GM23338 (cell line): Measurements from ENCODE around the gene FTH1.

Experiments
- EZH2 ChIP-seq: fragments of 200-600 bp; sonication (generic); IDR thresholded peaks from one replicate; pipeline ENCODE4 v1.8.0; 2017; ENCODE audit warnings: antibody characterized with exemption, mild to moderate bottlenecking, low read depth; ENCODE audit not compliant: unreplicated experiment
- EZH2phosphoT487 ChIP-seq: fragments of 200-600 bp; sonication (generic); IDR thresholded peaks from one replicate; pipeline ENCODE4 v1.8.1; 2018; ENCODE audit warnings: antibody characterized with exemption; ENCODE audit not compliant: unreplicated experiment
- NANOG ChIP-seq: IDR thresholded peaks from 2 replicates; pipeline ENCODE4 v1.6.1; 2016; ENCODE audit warnings: antibody characterized with exemption, borderline replicate concordance
- POLR2AphosphoS5 ChIP-seq: IDR thresholded peaks from 2 replicates; pipeline ENCODE4 v1.6.1; 2016; ENCODE audit warnings: antibody characterized with exemption, low read depth
- REST ChIP-seq: IDR thresholded peaks from one replicate; pipeline ENCODE4 v1.6.1; 2018; ENCODE audit warnings: antibody characterized with exemption; ENCODE audit not compliant: unreplicated experiment
- ZNF114 ChIP-seq: fragments of 250-450 bp; sonication (Bioruptor Pico); IDR thresholded peaks from 2 replicates; pipeline ENCODE4 v1.5.0; 2020; ENCODE audit warnings: mild to moderate bottlenecking, moderate library complexity
- ZNF462 ChIP-seq: fragments of 250-450 bp; sonication (Bioruptor Pico); IDR thresholded peaks from 2 replicates; pipeline ENCODE4 v1.5.0; 2020; ENCODE audit warnings: mild to moderate bottlenecking, moderate library complexity
- TF ChIP-seq, protein P1 (sequence below), 2 experiments: fragments of 200-600 bp in 1 of 2; sonication (generic) in 1 of 2; conservative IDR thresholded peaks; 2 replicates each; pipeline versions ENCODE4 v1.5.1 to v1.6.1; 2016 to 2017; ENCODE audit warnings: antibody characterized with exemption in 2 of 2, low read depth in 2 of 2, mild to moderate bottlenecking in 2 of 2, moderate library complexity in 1 of 2

- TF ChIP-seq, protein P1, sequence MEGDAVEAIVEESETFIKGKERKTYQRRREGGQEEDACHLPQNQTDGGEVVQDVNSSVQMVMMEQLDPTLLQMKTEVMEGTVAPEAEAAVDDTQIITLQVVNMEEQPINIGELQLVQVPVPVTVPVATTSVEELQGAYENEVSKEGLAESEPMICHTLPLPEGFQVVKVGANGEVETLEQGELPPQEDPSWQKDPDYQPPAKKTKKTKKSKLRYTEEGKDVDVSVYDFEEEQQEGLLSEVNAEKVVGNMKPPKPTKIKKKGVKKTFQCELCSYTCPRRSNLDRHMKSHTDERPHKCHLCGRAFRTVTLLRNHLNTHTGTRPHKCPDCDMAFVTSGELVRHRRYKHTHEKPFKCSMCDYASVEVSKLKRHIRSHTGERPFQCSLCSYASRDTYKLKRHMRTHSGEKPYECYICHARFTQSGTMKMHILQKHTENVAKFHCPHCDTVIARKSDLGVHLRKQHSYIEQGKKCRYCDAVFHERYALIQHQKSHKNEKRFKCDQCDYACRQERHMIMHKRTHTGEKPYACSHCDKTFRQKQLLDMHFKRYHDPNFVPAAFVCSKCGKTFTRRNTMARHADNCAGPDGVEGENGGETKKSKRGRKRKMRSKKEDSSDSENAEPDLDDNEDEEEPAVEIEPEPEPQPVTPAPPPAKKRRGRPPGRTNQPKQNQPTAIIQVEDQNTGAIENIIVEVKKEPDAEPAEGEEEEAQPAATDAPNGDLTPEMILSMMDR (conservative IDR thresholded peaks at IDR 0.05; ENCODE audit: low read depth in 2 of 2), result no peak
- TF ChIP-seq EZH2phosphoT487 (no peak), POLR2AphosphoS5 (no peak), ZNF114 (CRISPR knock-in tag) (no peak), EZH2 (no peak), REST (no peak), ZNF462 (CRISPR knock-in tag) (no peak), NANOG (no peak)
These were observed 48.3 kb downstream of the FTH1 start for GRCh38 chr11:61918938-61919704.
